Measurements from ENCODE around the gene SLC2A10.

GRCh38 chr20:46774943-46775560 is 65.6 kb downstream of the SLC2A10 start:
- TF ChIP-seq CTCF (IDR thresholded peaks at IDR 0.05) (no peak), POLR2A (IDR thresholded peaks at IDR 0.05) (no peak)

Data from esophagus squamous epithelium (tissue), 4 donors.